Esophagus mucosa (tissue), 1 donor: Measurements from ENCODE around the gene IRS2. TPM values are rescaled to one million over a fixed set of nuclear protein-coding genes. Genes with fewer than 3 reads are reported as not detected.
A peak's percentile ranks its signal among the peaks of the same experiment; 100 is the strongest.
"Not testable (repeated sequence)": the region's sequence is repeated elsewhere in the genome, so short reads cannot be mapped to it uniquely, and the experiment has no call there.

ENCODE experiments used
- ATAC-seq: fragments of 200-7000 bp; cut with Tn5 transposase; one replicate; pipeline ENCODE4 v1.9.1; 2020
- total RNA-seq: library from RNA; stranded (reverse); gene quantifications from one replicate; pipeline ENCODE4 v1.2.4, GENCODE V29; 2023
- donor health status: DM: yes; HTN: yes; CAD: no.

Gene IRS2
- total RNA-seq, 1 donor from 2014 or later: 1.6 TPM

DNA sequence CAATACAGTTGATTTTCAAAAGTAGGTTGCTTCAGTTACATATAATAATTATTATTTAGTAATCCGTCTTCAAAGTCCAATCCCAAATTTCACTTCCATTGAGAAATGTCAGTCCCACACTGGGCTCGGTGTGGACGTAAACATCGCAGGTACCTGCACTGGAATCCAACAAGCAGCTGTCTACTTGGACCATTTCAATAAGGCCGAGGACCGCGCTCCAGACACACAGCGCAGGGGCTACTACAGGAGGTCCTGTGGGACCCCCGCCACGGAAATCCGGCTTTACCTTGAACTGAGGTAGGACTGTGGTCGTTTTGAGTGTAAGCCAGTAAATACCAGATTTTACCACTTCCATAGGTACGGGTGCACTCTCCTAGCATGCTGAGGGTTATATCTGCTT is 30.8 kb downstream of the IRS2 start:
- ATAC-seq: no peak

DNA sequence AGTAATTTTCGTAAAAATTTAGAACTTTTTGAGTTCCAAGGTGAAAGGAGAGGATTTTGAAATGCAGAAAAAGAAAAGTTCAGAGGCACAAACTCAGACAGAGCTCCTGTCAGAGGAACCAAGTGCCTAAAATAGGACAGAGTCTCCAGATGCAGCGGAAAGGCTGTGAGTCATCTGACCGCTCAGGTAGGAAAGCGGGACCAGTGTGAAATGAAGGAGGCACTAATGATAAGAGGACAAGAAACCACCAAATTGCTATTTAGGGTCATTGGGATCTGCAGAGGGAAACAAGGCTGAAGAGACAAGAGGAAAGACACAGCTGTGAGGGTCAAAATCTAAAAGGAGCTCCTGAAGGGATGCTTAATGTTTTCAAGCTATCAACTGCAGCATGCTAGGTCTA is 34.9 kb downstream of the IRS2 start:
- no peak for ATAC-seq

GRCh38 chr13:109750221-109750775 is 36.1 kb downstream of the IRS2 start:
- ATAC-seq: no peak

- ATAC-seq: no peak
These were observed 37.0 kb downstream of the IRS2 start for GRCh38 chr13:109749365-109749764.

GRCh38 chr13:109748677-109749076 is 37.7 kb downstream of the IRS2 start:
- no peak for ATAC-seq

DNA sequence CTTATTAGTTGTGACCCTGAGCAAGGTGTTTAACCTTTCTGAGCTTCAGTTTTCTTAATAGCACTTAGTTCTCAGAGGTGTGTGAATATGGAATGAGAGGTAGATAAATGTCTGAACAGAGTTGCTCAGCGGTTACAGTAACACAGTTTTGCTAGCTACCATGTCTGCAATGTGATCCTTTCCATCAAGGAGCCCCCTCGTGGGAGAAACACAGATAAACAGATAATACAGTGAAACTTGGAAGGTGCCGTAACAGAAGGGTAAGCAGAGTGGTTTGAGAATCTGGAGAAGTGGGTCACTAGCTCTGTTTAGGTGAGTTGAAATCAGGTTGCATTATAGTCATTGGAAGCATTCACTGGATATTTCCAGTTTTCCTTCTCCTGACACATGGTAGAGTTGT is 38.9 kb downstream of the IRS2 start:
- ATAC-seq: no peak

DNA sequence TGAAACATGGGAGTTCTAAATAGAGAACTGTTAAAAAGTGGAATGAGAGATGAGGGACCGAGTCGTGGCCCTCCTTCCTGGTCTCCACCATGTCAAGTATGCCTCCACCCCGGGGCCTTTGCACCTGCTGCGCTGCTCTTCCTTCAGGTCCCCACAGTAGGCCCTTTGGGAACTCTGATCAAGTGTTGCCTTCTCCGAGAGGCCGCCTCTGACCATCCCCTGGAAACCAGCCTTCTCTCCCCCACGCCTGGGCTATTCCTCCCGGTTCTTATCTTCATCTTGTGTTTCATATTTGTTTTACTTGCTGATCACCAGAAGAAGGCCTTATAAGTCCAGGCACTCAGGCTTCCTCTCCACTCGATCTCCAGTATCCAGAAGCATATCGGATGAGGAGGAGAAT is 40.0 kb downstream of the IRS2 start:
- ATAC-seq: no peak

DNA sequence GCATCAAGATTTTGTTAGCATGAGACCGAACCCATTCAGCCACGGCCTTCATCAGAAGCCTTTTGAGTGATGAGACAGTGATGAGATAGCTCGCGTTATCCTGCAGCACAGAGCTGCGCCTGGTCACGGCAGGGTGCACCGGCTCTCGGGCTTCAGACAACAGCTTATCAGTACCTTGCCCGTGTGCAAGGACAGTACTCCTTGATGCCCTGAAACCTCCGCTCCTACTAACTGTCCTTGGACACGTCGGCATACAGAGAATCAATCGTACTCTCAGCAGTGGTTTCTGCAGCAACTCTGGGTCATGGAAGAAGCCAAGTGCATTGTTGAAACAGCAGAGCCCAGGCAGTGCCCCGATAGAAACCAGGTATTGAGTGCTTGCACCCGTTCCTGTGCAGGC is 40.7 kb downstream of the IRS2 start:
- no peak for ATAC-seq

DNA sequence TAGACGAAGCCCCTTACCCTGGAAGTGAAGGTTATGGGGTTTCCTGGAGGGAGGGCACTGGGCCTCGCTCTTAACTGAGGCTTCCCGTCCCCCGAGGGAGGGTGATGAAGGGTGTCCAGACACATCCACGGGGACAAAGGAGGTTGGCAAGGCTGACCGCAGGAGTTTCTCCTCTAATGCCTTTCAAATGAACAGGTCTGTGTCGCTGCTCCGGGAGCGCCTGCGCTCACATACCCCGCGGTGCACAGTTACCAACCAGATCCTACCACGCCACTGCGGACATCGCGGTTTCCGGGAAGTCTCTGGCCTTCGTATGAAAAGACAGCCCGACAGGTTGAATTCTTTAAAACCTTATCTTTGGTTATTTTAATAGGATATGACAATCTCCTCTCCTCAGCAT is 41.3 kb downstream of the IRS2 start:
- no peak for ATAC-seq

GRCh38 chr13:109744512-109745051 is 41.8 kb downstream of the IRS2 start:
- ATAC-seq: no peak

DNA sequence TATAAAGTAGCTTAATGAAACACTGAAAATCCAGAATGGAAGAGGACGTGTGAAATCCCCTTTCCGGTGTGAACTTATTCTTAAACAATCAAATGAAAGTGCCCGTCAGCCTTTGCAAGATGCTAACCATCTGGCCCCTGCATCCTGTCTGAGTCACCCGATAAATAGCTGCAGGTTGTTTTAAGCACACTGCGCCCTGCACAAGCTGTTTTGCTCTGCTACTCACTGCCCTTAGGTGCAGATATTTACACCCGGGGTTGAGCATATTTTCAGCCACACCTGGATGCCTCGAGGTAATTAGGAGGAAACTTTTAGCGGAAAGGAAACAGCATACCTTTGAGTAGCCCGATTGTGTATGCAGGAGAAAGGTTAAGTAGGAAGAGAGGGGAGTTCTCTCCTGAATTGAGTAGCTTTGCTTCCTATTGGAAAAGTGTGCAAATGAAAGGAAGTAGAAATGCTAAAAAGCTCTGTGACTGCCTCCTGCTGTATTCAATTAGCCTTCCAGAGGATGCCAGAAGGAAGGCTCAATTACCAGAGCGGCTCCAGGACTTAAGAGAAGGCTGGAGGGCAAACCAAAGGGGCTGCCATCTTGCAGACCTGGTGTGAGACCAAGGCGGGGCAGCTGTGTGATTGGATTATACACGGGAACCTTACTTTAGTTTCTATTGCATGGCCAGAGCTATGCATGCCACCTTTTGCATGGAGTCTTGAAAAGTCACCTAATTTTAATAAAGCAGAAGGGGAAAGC is 42.5 kb downstream of the IRS2 start:
- ATAC-seq: peak; percentile 67

GRCh38 chr13:109741966-109742365 is 44.4 kb downstream of the IRS2 start:
- ATAC-seq: no peak

- ATAC-seq: no peak
These were observed 45.7 kb downstream of the IRS2 start for GRCh38 chr13:109740721-109741120.

DNA sequence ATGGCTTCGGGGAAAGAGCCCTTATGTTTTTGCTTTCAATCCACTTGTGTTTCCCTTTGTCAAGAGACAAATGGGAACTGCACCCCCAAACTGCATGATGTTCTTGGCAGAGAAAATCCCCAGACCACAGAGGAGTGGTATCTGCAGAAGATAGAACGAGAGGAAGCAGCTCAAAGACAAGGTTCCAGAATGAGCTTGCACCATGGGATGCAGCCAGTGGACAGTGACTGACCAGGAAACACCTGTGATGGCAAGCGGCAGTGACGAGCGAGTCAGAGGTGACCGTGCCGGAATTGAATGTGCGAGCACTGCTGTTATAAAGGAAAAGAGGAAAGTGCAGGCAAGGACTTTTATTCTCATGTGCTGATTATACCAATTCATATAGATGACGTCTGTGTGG is 46.3 kb downstream of the IRS2 start:
- ATAC-seq: no peak

DNA sequence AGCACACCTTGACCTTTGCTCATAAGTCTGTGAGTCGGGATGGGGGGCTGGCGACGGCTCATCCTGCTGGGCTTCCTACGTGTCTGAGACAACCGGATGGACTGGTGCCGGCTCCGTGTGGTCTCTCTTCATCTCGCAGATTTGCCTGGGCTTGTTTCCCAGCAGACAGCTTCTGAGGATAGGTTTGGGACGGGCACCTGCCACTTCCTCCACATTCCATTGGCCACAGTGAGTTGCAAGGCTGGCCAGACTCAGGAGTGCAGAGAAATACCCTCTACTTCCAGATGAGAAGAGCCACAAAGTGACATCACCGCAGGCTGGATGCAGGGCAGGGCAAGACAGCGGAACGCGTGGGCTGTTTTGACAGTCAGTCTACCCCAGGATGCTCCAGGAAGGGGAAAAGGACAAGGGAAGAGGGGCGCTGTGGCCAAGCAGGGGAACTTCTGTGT is 48.1 kb downstream of the IRS2 start:
- ATAC-seq: peak; percentile 53

- peak; percentile 26 for ATAC-seq
These were observed 48.8 kb downstream of the IRS2 start for GRCh38 chr13:109737606-109738005.

- ATAC-seq: no peak
These were observed 49.3 kb downstream of the IRS2 start for GRCh38 chr13:109737046-109737573.

DNA sequence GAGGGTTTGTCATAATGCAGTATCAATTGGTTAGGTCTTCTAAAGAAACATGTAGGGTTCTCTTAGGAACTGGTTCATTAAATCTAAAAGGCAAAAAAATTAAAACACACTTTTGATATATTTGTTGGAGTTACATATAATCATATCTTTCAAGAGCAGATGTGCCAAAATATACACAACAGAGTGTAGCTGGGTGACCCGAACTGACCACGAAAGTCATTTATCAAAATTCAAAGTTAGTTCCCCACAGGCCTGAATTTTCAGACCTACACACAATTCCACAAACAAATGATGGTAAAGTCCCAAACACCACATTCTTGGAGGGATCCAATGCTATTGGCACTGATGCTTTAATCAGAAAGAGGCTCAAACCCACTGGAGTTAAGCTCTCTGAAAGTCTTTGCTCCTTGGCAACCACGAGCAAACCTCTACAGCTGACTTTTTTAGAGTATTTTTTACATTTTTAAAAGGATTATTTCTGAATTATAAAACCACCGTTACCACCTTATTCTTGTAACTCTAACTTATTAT is 50.9 kb downstream of the IRS2 start:
- ATAC-seq: no peak

- ATAC-seq: no peak
These were observed 52.2 kb downstream of the IRS2 start for GRCh38 chr13:109734002-109734785.

- ATAC-seq: no peak
These were observed 52.8 kb downstream of the IRS2 start for GRCh38 chr13:109733550-109733949.

DNA sequence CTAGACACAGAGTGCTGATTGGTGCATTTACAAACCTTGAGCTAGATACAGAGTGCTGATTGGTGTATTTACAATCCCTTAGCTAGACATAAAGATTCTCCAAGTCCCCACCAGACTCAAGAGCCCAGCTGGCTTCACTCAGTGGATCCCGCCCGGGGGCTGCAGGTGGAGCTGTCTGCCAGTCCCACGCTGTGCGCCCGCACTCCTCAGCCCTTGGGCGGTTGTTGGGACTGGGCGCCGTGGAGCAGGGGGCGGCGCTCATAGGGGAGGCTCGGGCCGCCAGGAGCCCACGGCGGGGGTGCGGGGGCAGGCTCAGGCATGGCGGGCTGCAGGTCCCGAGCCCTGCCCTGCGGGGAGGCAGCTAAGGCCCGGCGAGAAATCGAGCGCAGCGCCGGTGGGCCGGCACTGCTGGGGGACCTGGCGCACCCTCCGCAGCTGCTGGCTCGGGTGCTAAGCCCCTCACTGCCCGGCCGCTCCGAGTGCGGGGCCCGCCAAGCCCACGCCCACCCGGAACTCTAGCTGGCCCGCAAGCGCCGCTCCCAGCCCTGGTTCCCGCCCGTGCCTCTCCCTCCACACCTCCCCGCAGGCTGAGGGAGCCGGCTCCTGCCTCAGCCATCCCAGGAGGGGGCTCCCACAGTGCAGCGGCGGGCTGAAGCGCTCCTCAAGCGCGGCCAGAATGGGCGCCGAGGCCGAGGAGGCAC is 53.8 kb downstream of the IRS2 start:
- ATAC-seq: not testable (repeated sequence)

GRCh38 chr13:109730812-109731335 is 55.5 kb downstream of the IRS2 start:
- no peak for ATAC-seq
